HEK293 (cell line): ENCODE results near the gene PHYKPL.

Experiments
- BCL11B ChIP-seq: fragments of 450-650 bp; formaldehyde crosslinking; IDR thresholded peaks from 2 replicates; pipeline ENCODE4 v1.5.1; 2016; ENCODE audit warnings: low read depth, missing biosample characterization, missing genetic modification characterization
- CTCF ChIP-seq: fragments of 450-650 bp; formaldehyde crosslinking; IDR thresholded peaks from 2 replicates; pipeline ENCODE4 v1.5.1; 2016; ENCODE audit warnings: missing biosample characterization, missing genetic modification characterization
- RBAK ChIP-seq: fragments of 450-650 bp; formaldehyde crosslinking; IDR thresholded peaks from 2 replicates; pipeline ENCODE4 v1.5.1; 2016; ENCODE audit warnings: missing biosample characterization, missing genetic modification characterization
- REPIN1 ChIP-seq: fragments of 450-650 bp; formaldehyde crosslinking; IDR thresholded peaks from 2 replicates; pipeline ENCODE4 v1.5.1; 2017; ENCODE audit warnings: missing biosample characterization, missing genetic modification characterization, low read depth
- REST ChIP-seq: fragments of 450-650 bp; formaldehyde crosslinking; IDR thresholded peaks from 2 replicates; pipeline ENCODE4 v1.5.1; 2016; ENCODE audit warnings: missing biosample characterization, missing genetic modification characterization
- SCRT2 ChIP-seq: fragments of 450-650 bp; formaldehyde crosslinking; IDR thresholded peaks from 2 replicates; pipeline ENCODE4 v1.5.1; 2016; ENCODE audit warnings: missing biosample characterization, missing genetic modification characterization
- TCF7L2 ChIP-seq: IDR thresholded peaks from 2 replicates; pipeline ENCODE4 v1.6.1; 2011; ENCODE audit warnings: low read depth, mild to moderate bottlenecking, inconsistent platforms, low read length, moderate library complexity, borderline replicate concordance
- ZNF398 ChIP-seq: fragments of 450-650 bp; formaldehyde crosslinking; IDR thresholded peaks from 2 replicates; pipeline ENCODE4 v1.5.1; 2017; ENCODE audit warnings: missing biosample characterization, missing genetic modification characterization
- ZNF585B ChIP-seq: fragments of 450-650 bp; formaldehyde crosslinking; IDR thresholded peaks from 2 replicates; pipeline ENCODE4 v1.5.1; 2016; ENCODE audit warnings: missing biosample characterization, missing genetic modification characterization
- ZNF629 ChIP-seq: fragments of 450-650 bp; formaldehyde crosslinking; IDR thresholded peaks from 2 replicates; pipeline ENCODE4 v1.5.1; 2017; ENCODE audit warnings: missing biosample characterization, missing genetic modification characterization

- TF ChIP-seq REST (tag by site-specific recombination) (no peak), BCL11B (tag by site-specific recombination) (no peak), CTCF (tag by site-specific recombination) (no peak), REPIN1 (tag by site-specific recombination) (no peak), SCRT2 (no peak), ZNF585B (tag by site-specific recombination) (no peak), RBAK (tag by site-specific recombination) (no peak), TCF7L2 (no peak), ZNF629 (tag by site-specific recombination) (no peak), ZNF398 (tag by site-specific recombination) (no peak)
Measured at GRCh38 chr5:178267876-178268275, 35.3 kb upstream of the PHYKPL start.
